ENCODE measurements around the gene GALNT18. TPM values are rescaled to one million over a fixed set of nuclear protein-coding genes. Genes with fewer than 3 reads are reported as not detected.
A peak's percentile ranks its signal among the peaks of the same experiment; 100 is the strongest.

GALNT18 gene
- total and polyA plus RNA-seq, 2 experiments from 2014 or later = 4.3 to 10.8 TPM

DNA sequence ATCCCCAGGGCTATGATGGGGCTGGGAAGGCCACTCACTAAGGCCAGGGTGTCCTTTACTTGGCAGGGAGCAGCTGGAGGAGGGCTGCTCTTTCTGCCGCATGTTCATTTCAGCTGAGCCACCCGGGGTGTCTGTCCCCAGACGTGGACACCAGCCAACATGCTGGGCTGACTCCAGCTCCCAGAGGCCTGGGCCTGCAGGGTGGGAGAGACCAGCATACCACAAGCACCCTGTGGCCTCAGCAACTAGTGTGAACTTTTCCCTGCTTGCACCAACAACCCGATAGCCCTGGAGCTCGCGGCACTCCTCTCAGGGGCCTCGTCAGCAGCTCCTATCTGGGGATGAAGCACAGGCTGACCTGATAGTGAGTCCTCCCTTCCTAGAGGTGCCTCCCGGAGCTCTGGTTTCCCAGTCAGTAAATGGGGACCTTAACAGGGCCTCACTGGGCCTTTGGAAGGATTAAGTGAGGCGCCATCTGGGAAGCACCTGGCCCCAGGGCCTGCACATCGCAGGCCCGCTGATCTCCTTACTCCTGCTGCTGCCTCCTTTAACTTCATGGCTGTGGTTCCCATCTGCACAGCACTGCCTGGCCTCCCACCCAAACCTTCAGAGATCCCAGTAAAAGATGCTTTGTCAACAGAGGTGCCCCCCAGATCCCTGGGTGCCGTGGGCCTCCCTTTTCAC lies 83.4 kb downstream of the GALNT18 start:
- TF ChIP-seq, protein P1, sequence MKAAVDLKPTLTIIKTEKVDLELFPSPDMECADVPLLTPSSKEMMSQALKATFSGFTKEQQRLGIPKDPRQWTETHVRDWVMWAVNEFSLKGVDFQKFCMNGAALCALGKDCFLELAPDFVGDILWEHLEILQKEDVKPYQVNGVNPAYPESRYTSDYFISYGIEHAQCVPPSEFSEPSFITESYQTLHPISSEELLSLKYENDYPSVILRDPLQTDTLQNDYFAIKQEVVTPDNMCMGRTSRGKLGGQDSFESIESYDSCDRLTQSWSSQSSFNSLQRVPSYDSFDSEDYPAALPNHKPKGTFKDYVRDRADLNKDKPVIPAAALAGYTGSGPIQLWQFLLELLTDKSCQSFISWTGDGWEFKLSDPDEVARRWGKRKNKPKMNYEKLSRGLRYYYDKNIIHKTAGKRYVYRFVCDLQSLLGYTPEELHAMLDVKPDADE (IDR thresholded peaks at IDR 0.05) = no peak
- TF ChIP-seq NANOG (IDR thresholded peaks at IDR 0.05; ENCODE audit: borderline replicate concordance) = no peak
- TF ChIP-seq, protein P2, sequence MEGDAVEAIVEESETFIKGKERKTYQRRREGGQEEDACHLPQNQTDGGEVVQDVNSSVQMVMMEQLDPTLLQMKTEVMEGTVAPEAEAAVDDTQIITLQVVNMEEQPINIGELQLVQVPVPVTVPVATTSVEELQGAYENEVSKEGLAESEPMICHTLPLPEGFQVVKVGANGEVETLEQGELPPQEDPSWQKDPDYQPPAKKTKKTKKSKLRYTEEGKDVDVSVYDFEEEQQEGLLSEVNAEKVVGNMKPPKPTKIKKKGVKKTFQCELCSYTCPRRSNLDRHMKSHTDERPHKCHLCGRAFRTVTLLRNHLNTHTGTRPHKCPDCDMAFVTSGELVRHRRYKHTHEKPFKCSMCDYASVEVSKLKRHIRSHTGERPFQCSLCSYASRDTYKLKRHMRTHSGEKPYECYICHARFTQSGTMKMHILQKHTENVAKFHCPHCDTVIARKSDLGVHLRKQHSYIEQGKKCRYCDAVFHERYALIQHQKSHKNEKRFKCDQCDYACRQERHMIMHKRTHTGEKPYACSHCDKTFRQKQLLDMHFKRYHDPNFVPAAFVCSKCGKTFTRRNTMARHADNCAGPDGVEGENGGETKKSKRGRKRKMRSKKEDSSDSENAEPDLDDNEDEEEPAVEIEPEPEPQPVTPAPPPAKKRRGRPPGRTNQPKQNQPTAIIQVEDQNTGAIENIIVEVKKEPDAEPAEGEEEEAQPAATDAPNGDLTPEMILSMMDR (conservative IDR thresholded peaks at IDR 0.05; ENCODE audit: low read depth in 2 of 2) = no peak
- no peak for TF ChIP-seq STAT1 (IDR thresholded peaks at IDR 0.05; ENCODE audit: unreplicated experiment)
- TF ChIP-seq EZH2 (IDR thresholded peaks at IDR 0.05; ENCODE audit: low read depth, unreplicated experiment) = no peak
- TF ChIP-seq JUNB (IDR thresholded peaks at IDR 0.05; ENCODE audit: unreplicated experiment) = no peak
- Mint-ChIP-seq H3K4me3 (no peak overlapping the region), H3K27me3 (ENCODE audit: insufficient read depth, low read depth, poor library complexity) (no peaks in the 10 kb centered on the region), H3K27ac (no peak overlapping the region), H3K4me1 (peaks cover 4% of the 10 kb centered on the region), H3K9me3 (no peaks in the 10 kb centered on the region), H3K36me3 (ENCODE audit: low read depth) (no peaks in the 10 kb centered on the region)
- ATAC-seq (peak; percentile 33; the same call in 2 of the 3 replicates), DNase-seq (ENCODE audit: low spot score) (no peak)
- Histone ChIP-seq H3K4me2 (no peak overlapping the region), H3K4me1 (ENCODE audit: insufficient read depth) (no peaks in the 10 kb centered on the region), H3K79me2 (replicated peaks; ENCODE audit: insufficient read depth) (no peaks in the 10 kb centered on the region), H2AFZ (no peak overlapping the region), H3K27me3 (ENCODE audit: insufficient read depth) (no peaks in the 10 kb centered on the region), H4K20me1 (replicated peaks; ENCODE audit: insufficient read depth) (no peaks in the 10 kb centered on the region), H3K9me2 (ENCODE audit: insufficient read depth) (peaks cover 5% of the 10 kb centered on the region; the same call in 1 of the 2 replicates), H3F3A (replicated peaks; ENCODE audit: low read depth) (no peaks in the 10 kb centered on the region), H3K36me3 (ENCODE audit: insufficient read depth) (no peaks in the 10 kb centered on the region), H3K4me3 (no peak overlapping the region), H3K27ac (ENCODE audit: low read depth) (no peak overlapping the region)

DNA sequence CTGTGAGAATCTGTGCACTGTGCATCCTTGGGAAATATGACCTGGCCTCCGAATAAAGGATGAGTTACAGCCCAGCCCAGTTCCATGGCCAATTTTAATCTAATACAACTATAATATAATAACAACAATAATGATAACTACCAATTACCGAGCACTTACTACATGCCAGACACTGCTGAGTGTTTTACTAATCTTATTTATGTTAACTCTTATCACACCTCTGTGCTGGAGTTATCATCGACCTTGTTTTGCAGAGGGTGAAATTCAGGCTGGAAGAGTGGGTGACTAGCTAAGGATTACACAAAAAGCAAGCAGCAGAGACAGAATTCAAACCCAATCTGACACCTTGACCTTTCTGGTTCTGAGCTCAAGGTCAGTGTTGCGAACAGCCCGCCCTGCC lies 83.9 kb downstream of the GALNT18 start:
- H3K27me3 ChIP-seq (ENCODE audit: insufficient read depth) = no peaks in the 10 kb centered on the region
- H3K79me2 ChIP-seq (replicated peaks; ENCODE audit: insufficient read depth) = no peaks in the 10 kb centered on the region
- H3K9me2 ChIP-seq (ENCODE audit: insufficient read depth) = peaks cover 4% of the 10 kb centered on the region; the same call in 1 of the 2 replicates
- TF ChIP-seq, protein P2 (conservative IDR thresholded peaks at IDR 0.05; ENCODE audit: low read depth in 2 of 2) = no peak
- TF ChIP-seq NANOG (IDR thresholded peaks at IDR 0.05; ENCODE audit: borderline replicate concordance) (no peak), POLR2AphosphoS5 (IDR thresholded peaks at IDR 0.05; ENCODE audit: low read depth) (no peak), JUNB (IDR thresholded peaks at IDR 0.05; ENCODE audit: unreplicated experiment) (no peak)
- DNase-seq (ENCODE audit: low spot score) (no peak), ATAC-seq (no peak)
- no peaks in the 10 kb centered on the region for H4K20me1 ChIP-seq (replicated peaks; ENCODE audit: insufficient read depth)
- H2AFZ ChIP-seq = no peak overlapping the region
- H3K27me3 Mint-ChIP-seq (ENCODE audit: insufficient read depth, low read depth, poor library complexity) = no peaks in the 10 kb centered on the region
- no peaks in the 10 kb centered on the region for H3K36me3 Mint-ChIP-seq (ENCODE audit: low read depth)
- H3K4me3 Mint-ChIP-seq = no peak overlapping the region
- H3K9me3 Mint-ChIP-seq = no peaks in the 10 kb centered on the region
- no peak overlapping the region for H3K27ac ChIP-seq (ENCODE audit: low read depth)
- H3K36me3 ChIP-seq (ENCODE audit: insufficient read depth) = no peaks in the 10 kb centered on the region
- H3K4me1 Mint-ChIP-seq = peaks cover 4% of the 10 kb centered on the region
- no peak overlapping the region for H3K4me2 ChIP-seq
- H3F3A ChIP-seq (replicated peaks; ENCODE audit: low read depth) = no peaks in the 10 kb centered on the region
- no peak overlapping the region for H3K27ac Mint-ChIP-seq
- no peaks in the 10 kb centered on the region for H3K4me1 ChIP-seq (ENCODE audit: insufficient read depth)
- H3K4me3 ChIP-seq = no peak overlapping the region
